SK-N-SH treated with all-trans-retinoic acid at 6 μM for 48 hours (cell line): ENCODE data around the gene C9orf50.

Experiments used
- BACH2 ChIP-seq: fragments of 250-450 bp; sonication (Bioruptor Pico); IDR thresholded peaks from 2 replicates; pipeline ENCODE4 v1.9.0; 2021; ENCODE audit warnings: mild to moderate bottlenecking, borderline replicate concordance
- ISL1 ChIP-seq: fragments of 250-450 bp; sonication (Bioruptor Pico); IDR thresholded peaks from 2 replicates; pipeline ENCODE4 v2.1.2; 2022; ENCODE audit warnings: mild to moderate bottlenecking, moderate library complexity
- PPARA ChIP-seq: fragments of 250-450 bp; sonication (Bioruptor Pico); IDR thresholded peaks from 2 replicates; pipeline ENCODE4 v1.5.0; 2020; ENCODE audit warnings: mild to moderate bottlenecking, borderline replicate concordance
- SNAI2 ChIP-seq: fragments of 250-450 bp; sonication (Bioruptor Pico); IDR thresholded peaks from 2 replicates; pipeline ENCODE4 v1.5.0; 2020; ENCODE audit warnings: mild to moderate bottlenecking, moderate library complexity
- ZC3H10 ChIP-seq: fragments of 250-450 bp; sonication (Bioruptor Pico); IDR thresholded peaks from 2 replicates; pipeline ENCODE4 v1.5.1; 2021; ENCODE audit warnings: mild to moderate bottlenecking, moderate library complexity
- ZFP30 ChIP-seq: fragments of 450-650 bp; formaldehyde crosslinking; IDR thresholded peaks from 2 replicates; pipeline ENCODE4 v1.5.0; 2022; ENCODE audit warnings: mild to moderate bottlenecking, moderate library complexity
- TF ChIP-seq, protein P1 (sequence below): fragments of 250-450 bp; sonication (Bioruptor Pico); IDR thresholded peaks from 2 replicates; pipeline ENCODE4 v1.8.0; 2021; ENCODE audit warnings: low read depth, mild to moderate bottlenecking, moderate library complexity, borderline replicate concordance
- TF ChIP-seq, protein P2 (sequence below): fragments of 250-450 bp; sonication (Bioruptor Pico); IDR thresholded peaks from 2 replicates; pipeline ENCODE4 v1.8.0; 2020; ENCODE audit warnings: mild to moderate bottlenecking, moderate library complexity, borderline replicate concordance

DNA sequence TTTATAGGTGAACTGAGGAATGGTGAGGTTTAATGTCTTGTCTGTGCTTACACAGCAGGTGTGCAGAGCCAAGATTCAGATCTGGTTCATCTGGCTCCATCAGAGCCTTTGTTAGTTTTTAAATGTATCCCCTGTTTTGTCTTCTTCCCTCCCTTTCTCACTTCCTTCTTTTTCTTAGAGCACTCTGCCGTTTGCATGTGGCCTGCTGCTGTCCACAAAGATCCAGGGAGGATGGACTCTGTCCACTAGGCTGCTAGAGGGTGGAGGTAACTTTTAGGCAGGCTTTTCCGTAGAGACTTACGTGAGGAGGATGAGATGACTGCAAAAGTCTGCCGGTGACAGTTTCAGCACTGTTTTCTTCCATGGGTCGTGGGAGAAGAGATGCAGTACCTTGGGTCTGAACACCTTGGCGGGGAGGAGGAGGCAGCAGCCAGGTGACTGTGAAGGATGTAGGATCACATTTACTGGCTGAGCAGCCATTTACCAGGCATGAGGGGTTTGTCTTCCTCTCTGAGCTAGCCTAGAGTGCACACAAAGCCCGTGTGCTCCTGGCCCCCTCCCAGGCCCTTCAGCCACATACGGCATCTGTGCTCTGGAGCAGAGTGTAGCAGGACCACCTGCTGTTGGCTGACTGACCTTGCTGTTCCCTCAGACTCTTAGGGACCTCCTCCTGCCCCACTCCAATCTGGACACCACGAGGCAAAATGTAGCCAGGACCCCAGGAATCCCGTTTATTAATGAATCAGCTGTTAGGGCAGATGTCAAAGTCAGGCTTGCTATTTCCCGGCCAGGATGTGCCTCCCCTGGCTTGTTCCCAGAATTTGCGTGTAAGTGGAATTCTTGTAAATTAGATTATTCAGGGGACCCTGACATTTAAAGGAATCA is 6.9 kb upstream of the C9orf50 start:
- TF ChIP-seq, protein P1, sequence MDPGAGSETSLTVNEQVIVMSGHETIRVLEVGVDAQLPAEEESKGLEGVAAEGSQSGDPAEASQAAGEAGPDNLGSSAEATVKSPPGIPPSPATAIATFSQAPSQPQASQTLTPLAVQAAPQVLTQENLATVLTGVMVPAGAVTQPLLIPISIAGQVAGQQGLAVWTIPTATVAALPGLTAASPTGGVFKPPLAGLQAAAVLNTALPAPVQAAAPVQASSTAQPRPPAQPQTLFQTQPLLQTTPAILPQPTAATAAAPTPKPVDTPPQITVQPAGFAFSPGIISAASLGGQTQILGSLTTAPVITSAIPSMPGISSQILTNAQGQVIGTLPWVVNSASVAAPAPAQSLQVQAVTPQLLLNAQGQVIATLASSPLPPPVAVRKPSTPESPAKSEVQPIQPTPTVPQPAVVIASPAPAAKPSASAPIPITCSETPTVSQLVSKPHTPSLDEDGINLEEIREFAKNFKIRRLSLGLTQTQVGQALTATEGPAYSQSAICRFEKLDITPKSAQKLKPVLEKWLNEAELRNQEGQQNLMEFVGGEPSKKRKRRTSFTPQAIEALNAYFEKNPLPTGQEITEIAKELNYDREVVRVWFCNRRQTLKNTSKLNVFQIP, result no peak
- TF ChIP-seq ZFP30 (CRISPR knock-in tag) (no peak), SNAI2 (CRISPR knock-in tag) (no peak), ISL1 (CRISPR knock-in tag) (no peak), PPARA (no peak), ZC3H10 (CRISPR knock-in tag) (no peak), BACH2 (CRISPR knock-in tag) (no peak)
- TF ChIP-seq, protein P2, sequence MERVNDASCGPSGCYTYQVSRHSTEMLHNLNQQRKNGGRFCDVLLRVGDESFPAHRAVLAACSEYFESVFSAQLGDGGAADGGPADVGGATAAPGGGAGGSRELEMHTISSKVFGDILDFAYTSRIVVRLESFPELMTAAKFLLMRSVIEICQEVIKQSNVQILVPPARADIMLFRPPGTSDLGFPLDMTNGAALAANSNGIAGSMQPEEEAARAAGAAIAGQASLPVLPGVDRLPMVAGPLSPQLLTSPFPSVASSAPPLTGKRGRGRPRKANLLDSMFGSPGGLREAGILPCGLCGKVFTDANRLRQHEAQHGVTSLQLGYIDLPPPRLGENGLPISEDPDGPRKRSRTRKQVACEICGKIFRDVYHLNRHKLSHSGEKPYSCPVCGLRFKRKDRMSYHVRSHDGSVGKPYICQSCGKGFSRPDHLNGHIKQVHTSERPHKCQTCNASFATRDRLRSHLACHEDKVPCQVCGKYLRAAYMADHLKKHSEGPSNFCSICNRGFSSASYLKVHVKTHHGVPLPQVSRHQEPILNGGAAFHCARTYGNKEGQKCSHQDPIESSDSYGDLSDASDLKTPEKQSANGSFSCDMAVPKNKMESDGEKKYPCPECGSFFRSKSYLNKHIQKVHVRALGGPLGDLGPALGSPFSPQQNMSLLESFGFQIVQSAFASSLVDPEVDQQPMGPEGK (CRISPR knock-in tag), result no peak
